SKM-1 treated with dmso at 0.1 percent for 144 hours (cell line): ENCODE results near the gene BAG2.

Experiments
- DNase-seq: peaks from one replicate; lab custom pipeline; 2025; ENCODE audit not compliant: unreplicated experiment; lab: John Stamatoyannopoulos, UW

The BAG2 gene

GRCh38 chr6:57221191-57221935, 49.2 kb downstream of the BAG2 start:
- peak; percentile 49 for DNase-seq

- DNase-seq, result peak; percentile 67
These were observed 50.0 kb downstream of the BAG2 start, which contains the start of gene RAB23 for GRCh38 chr6:57221936-57222742. RAB23 (minus strand) TSS chr6:57222307; CDS start chr6:57210380, 11,927 bp downstream.

GRCh38 chr6:57222743-57223077, 50.6 kb downstream of the BAG2 start:
- DNase-seq, result no peak

GRCh38 chr6:57224769-57225515, 52.8 kb downstream of the BAG2 start:
- DNase-seq, result no peak

- no peak for DNase-seq
These were observed 54.1 kb downstream of the BAG2 start for GRCh38 chr6:57226221-57226620.
